HG02798 (cell line): ENCODE results near the gene C1orf52.

Experiments used
- ATAC-seq: cut with Tn5 transposase; IDR thresholded peaks from one replicate; pipeline ENCODE4 v1.9.1; 2021; ENCODE audit warnings: mild to moderate bottlenecking; ENCODE audit not compliant: unreplicated experiment, poor library complexity

C1orf52 gene

DNA sequence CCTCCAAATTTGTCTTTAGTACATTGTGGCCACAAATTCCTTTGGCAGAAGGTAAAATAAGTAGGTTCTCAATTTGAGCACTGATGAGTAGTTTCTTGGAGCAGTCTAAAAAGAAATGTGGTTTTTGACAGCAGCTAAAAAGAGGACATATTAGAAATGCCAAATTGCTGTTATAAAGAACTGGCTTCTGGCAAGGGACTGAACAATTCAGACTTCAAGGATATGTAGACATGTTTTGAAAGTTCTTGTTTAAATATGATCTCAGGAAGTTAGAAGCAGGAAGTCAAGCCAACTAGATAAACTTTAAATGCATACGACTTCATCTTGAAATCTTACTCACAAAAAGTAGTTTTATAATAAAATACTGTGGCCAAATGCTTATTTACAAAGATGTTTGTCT, 18.8 kb downstream of the C1orf52 start:
- ATAC-seq, result no peak

DNA sequence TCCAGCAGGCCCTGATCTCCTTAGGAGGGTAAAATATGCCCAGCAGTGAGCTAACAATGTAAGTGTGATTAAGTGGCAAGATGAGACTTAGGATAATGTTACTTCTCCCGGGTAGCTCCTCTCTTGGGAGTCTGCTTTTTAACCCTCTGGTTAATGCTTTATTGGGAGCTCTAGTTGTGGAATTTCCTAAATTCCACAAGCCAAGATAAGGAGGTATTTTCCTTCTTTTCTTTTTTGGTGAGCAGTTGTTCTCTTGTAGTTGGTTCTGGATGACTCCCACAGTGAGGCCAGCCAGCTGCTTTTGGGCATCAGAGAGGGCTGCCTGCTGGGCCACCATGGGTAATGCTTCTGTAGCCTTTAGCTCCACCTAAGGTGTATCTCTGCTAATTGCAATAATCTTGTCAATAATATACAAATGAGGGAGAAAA, 19.3 kb downstream of the C1orf52 start:
- ATAC-seq, result no peak

GRCh38 chr1:85237613-85238012, 21.8 kb downstream of the C1orf52 start:
- no peak for ATAC-seq

DNA sequence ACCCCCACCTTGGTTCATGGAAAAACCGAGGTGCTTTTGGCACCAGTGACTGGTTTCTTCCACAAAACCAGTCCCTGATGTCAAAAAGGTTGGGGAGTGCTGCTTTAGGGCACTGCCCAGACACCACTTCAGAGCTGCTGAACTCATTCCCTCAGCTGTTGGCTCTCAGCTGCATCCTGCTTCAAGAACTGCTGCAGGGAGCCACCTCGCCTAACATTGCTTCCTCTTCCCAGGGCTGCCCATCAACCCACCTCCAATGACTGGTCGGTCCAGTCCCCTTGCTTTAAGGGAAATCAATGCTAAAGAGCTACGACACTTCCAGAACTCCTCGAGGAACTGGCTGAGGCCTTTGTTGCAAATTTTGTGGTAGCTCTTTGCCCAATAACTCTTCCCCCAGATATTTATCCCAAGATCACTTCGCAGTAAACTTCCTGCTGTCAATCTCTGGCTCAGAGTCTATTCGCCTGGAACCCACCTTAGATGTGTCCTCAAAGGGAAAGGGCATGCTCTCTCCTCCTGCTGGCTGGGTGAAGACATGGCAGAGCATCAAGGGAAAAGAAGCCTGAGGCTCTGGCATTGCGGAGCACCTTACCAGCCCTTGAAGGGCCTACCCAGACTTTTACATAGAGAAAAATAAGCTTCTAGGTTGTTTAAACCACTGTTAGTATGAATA, 29.0 kb downstream of the C1orf52 start:
- no peak for ATAC-seq

DNA sequence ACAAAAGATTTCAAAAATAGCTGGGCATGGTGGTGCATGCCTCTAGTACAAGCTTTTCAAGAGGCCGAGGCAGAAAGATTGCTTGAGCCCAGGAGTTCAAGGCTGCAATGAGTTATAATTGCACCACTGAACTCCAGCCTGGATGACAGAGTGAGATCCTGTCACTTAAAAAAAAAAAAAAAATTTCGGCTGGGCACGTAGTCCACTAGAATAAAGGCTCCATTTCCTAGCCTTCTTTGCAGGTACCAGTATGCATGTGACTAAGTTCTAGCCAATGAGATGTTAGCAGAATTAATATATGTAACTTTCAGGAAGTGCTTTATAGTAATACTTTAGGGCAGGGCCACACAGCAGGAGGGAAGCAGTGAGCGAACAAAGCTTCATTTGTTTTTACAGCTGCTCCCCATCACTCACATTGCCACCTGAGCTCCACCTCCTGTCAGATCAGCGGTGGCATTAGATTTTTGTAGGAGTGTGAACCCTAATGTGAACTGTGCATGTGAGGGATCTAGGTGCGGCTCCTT, 29.8 kb downstream of the C1orf52 start:
- no peak for ATAC-seq

DNA sequence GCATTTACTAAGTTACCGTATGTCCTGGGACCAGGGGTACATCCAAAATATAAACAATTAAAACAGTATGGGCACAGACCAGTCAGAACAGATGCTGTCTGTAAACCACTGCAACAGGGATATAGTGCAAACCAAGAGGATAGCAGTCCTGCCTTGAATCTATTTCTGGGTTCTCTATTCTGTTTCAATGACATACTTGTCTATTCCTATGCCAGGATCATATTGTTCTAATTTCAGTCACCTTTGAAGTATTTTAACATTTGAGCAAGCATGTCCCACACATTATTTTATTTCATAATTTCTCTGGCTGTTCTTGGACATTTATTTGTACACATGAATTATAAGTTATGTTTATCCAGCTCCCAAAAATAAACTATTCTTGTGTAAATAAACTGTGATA, 30.5 kb downstream of the C1orf52 start:
- ATAC-seq, result no peak

- no peak for ATAC-seq
Measured at GRCh38 chr1:85225624-85226380, 33.7 kb downstream of the C1orf52 start.

DNA sequence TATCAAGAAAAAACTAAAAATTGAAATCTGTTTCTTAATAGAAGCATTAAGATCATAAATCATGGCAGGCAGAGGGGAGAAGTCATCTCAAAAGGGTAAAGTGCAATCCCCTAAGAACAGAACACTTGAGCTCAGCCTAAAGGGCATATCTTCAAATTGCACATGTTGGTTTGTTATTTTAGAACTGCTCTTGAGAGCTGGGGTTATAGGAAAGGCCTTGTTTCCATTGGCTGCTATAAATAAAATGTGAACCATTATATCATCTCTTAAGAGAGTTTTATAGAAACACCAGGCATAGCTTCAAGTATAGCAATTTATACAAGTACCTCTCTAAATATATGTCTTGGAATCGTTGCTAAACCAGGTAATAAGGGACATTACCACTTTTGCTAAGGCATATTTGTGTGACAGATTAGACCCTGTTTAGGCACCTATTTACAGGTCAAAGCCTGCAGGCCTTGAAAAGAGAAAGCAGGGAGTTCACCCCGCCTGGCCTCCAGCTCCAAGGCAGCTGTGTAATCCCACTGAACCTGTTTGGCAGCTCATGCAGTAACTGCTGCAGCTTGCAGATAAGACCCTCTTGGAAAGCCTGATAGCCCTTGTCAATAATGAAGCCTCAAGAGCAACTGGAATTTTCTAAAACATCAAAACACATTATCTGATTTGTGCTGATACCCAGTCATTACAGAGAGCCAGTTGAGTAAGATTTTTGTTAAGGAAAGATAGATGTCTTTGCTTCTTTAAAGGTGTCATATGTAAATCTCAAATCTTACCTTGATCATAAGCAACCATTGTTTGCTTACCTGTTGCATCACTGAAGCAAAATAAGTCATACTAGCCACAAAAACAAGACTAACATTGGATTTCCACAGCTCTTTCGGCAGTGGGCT, 34.5 kb downstream of the C1orf52 start:
- no peak for ATAC-seq

DNA sequence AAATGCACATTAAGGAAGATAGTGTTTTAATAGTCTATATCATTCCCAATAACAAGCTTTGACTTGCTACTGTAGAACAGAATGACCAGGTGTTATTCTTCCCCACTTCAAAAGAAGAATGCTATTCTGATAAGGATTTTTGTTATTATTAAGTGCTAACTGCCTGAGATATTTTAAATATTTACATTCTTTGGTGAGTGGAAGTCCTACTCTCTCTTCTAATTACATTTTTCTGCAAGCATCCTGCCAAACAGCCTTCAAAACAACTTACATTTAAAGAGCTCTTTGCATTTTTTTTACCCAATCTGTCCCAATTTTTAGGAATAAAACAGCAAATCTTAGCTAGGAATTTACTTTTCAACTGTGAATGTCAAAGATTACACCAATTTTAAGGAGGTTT, 35.2 kb downstream of the C1orf52 start:
- no peak for ATAC-seq

GRCh38 chr1:85223334-85223733, 36.1 kb downstream of the C1orf52 start:
- ATAC-seq, result no peak

GRCh38 chr1:85220756-85221201, 38.7 kb downstream of the C1orf52 start:
- ATAC-seq, result no peak

GRCh38 chr1:85219853-85220610, 39.4 kb downstream of the C1orf52 start:
- ATAC-seq, result no peak

DNA sequence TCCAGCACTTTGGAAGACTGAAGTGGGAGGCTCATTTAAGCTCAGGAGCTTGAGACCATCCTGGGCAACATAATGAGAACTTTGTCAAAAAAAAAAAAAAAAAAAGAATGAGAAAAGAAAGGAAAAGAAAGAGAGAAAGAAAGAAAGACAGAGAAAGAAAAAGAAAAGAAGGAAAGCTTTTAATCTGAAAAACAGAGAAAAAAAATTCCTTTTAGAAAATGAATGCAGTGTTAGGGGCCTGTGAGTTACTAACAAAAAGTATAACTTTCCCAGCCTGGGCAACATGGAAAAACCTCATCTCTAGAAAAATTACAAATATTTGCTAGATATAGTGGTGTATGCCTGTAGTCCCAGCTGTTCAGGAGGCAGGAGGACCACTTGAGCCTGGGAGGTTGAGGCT, 42.8 kb downstream of the C1orf52 start:
- ATAC-seq, result no peak

GRCh38 chr1:85214654-85215053, 44.8 kb downstream of the C1orf52 start:
- no peak for ATAC-seq

DNA sequence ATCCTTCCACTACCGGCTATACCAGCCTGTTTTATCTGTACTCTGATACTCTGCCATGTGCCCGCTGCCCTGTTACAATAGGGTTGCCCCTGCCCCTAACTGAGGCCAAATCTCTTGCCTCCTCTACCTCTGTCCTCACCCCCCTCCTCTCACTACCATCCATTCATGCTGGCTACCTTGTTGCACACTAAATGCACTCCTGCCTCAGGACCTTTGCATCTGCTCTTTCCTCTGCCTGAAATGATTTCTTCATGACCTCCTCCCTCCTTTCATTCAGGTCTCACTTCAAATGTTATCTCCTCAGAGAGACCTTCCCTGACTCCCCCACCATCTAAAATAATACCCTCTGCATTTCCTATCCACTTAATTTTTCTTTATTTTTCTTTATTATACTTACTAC, 51.0 kb downstream of the C1orf52 start:
- no peak for ATAC-seq

GRCh38 chr1:85203573-85204171, 55.8 kb downstream of the C1orf52 start:
- no peak for ATAC-seq

- no peak for ATAC-seq
Measured at GRCh38 chr1:85202864-85203255, 56.6 kb downstream of the C1orf52 start.

GRCh38 chr1:85202092-85202863, 57.2 kb downstream of the C1orf52 start:
- ATAC-seq, result no peak
